ENCODE results near the gene TMEM39B.

GRCh38 chr1:32047701-32048100 is 25.0 kb upstream of the TMEM39B start:
- TF ChIP-seq POLR2A (IDR thresholded peaks at IDR 0.05) (no peak), CTCF (IDR thresholded peaks at IDR 0.05) (no peak)
